Subcutaneous adipose tissue (tissue), 4 donors: ENCODE measurements around the gene AGAP1. TPM values are rescaled to one million over a fixed set of nuclear protein-coding genes. Genes with fewer than 3 reads are reported as not detected.

Experiments used
- CTCF ChIP-seq: fragments of 450-650 bp; IDR thresholded peaks from one replicate; pipeline ENCODE4 v1.5.1; 2016; ENCODE audit warnings: low read depth, mild to moderate bottlenecking, control low read depth, antibody characterized with exemption, moderate library complexity
- total RNA-seq, 4 donors: library from RNA; depleted of rRNA; stranded (reverse); fragments of >200 nt; gene quantifications; one replicate each; pipeline ENCODE4 v1.1.0, GENCODE V29; 2016

AGAP1 gene
- total RNA-seq, 4 donors from 2014 or later = 13.6 to 26.3 (median 23.6) TPM

GRCh38 chr2:235678712-235679111 is 184.9 kb downstream of the AGAP1 start:
- no peak for TF ChIP-seq CTCF

GRCh38 chr2:235679471-235679870 is 185.6 kb downstream of the AGAP1 start:
- no peak for TF ChIP-seq CTCF

GRCh38 chr2:235685024-235685721 is 191.3 kb downstream of the AGAP1 start:
- TF ChIP-seq CTCF = no peak

GRCh38 chr2:235688511-235689426 is 194.9 kb downstream of the AGAP1 start:
- no peak for TF ChIP-seq CTCF

- no peak for TF ChIP-seq CTCF
These were observed 195.6 kb downstream of the AGAP1 start for GRCh38 chr2:235689427-235689853.

GRCh38 chr2:235690082-235690808 is 196.4 kb downstream of the AGAP1 start:
- no peak for TF ChIP-seq CTCF
